Measurements from ENCODE around the gene MYO19.
"Not testable (repeated sequence)": the region's sequence is repeated elsewhere in the genome, so short reads cannot be mapped to it uniquely, and the experiment has no call there.

The MYO19 gene

DNA sequence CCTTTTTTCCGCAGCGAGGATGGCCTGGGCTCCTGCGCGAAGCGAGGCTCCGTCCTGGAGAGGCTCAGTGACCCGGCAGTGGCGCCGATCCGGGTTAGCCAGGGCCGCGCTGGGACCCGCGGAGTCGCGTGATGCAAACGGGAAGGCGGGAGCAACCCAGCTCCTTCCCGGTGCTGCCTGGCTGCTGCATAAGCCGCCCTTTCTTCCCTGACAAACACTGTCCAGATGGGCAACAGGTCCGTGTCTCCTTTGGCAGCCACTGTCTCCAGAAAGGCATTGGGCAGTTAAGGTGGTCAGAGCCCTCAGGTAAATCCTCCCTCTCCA is 69.9 kb downstream of the MYO19 start:
- DNase-seq (ENCODE audit: low read depth in 2 of 2), result no peak

DNA sequence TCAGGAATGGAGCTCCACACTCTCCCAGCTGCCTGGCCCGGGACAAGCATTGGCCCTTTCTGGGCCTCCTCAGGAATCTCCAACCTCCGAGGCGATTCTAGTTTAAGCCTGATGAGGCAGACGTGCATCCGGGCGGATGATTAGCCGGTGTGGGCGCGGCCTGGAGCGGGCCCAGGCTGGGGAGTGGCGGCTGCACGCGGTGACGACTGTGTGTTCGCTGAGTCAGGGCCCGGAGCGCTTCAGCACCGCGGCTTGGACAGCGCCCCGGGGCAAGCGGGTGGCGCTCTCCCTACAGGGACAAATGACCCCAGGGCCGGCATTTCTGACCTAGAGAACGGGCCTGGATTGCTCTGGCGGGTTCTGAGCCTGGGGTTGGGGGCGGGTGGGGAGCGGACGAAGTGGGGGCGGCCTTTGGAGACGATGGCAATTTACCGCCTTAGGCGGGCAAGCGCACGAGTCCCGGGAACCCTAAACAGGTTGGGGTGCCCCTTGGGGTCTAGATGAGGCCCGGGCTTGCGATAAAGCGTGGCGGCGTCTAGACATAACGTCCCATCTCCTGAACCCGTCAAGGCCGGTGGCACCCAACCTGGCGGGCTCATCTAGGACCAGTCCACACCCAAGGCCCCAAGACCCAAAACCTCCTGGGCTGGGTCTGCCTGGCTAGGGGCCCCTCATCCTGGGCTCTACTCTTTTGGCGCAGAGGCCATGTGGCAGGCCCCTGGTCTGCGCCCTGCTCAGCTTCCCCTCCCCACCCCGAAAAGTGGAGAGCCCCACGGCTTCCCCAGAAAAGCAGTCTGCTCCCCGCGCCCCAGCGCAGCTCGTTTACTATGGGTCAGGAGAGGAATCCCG is 70.5 kb downstream of the MYO19 start:
- peak; percentile 23 to 37 for DNase-seq (ENCODE audit: low read depth in 2 of 2)

DNA sequence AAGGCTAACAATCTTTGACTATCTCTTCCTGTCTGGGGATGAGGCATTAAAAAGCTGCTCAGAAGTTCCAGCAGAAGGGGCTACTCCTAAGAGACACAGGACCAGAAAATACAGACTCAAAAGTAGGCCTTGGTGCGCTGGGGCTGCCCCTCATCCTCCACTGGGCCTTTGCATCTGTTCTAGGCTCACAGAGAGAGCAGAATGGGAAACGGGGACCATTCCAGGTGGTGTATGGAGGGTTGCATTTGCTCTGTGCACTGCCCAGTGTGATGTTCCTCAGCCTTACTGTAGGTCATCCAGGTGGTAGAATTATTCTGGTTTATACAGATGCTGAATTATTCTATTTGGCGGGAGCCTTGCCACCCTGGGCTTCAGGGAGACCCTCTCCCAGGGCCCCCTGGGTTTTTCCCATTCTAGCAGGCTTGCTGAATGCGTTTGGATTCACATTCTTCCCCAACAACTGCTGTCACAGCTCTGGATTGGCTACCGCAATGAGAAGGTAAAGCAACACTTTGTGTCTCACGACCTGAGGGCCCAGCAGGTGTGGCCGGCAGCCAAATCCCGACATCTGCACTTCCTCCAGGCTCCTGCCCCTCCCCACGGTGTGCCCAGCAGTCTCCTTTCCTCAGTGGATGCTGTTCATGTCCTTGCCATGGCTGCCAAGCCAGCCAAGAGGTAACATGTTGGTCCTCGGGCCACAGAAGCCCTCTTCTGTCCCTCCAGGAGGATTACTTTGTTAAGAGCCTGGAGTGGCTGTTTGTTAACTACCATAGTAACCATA is 73.1 kb downstream of the MYO19 start:
- DNase-seq (ENCODE audit: low read depth in 2 of 2), result no peak

DNA sequence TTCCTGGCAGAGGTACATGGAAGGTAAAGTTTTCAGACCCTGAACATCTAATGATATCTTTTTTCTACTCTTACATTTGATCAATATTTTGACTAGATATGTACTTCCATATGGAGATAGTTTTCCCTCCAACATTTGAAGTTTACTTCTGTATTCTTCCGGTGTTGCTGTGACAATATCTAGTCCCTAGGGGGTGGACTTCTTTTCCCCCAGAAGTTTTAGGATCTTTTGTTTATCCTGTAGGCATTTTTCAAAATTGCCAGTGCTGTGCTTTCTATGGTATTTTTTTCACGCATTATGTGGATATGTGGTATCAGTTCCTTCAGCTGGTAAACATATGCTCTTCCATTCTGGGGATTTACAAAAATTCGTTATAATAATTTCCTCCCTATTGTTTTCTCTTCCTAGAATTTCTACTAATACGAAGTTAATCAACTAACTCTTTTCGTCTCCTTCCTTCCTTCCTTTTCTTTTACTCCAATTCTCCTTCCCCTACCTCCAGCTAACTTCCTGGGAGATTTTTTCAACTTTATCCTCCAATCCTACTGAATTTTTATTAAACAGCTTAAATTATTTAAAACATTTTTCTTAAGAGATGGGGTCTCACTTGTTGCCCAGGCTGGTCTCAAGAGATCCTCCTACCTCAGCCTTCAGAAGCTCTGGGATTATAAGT is 74.3 kb downstream of the MYO19 start:
- no peak for DNase-seq (ENCODE audit: low read depth in 2 of 2)

DNA sequence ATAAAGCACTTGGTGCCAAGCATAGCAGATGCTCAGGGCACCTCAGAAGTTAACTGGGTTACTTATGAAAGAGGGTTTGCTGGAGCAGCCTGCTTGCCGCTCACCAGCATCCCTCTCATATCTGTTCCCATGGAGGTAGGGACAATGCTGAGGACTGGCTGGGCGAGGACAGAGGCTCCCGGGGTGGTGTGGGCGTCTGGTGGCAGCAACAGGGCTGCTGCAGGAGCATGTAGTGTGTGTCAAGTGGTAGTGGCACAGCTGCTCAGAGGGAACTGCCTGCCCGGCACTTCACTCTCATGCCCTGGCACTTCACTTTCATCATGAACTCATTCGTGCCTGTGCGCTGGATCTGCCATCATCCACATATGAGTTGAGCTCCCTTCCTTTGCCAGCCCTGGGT is 75.1 kb downstream of the MYO19 start:
- no peak for DNase-seq (ENCODE audit: low read depth in 2 of 2)

DNA sequence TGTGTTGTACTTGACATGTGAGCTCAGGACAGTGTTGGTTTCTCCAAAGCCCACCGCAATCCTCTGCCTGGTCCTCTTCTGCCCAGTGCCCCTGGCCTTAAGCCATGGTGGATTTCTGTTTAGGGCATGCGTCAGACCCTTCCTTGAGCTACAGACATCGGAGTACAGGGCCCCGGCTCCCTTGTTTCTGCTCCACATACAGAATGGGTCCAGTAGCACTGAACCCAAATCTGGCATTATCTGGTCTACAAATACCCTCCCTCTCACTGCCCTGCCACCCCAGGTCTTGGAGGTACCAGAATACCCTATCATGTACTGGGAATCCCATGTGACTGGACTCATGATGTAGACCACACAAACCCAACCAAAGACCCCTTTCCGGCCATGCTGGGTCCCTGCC is 75.6 kb downstream of the MYO19 start:
- DNase-seq (ENCODE audit: low read depth in 2 of 2), result no peak

DNA sequence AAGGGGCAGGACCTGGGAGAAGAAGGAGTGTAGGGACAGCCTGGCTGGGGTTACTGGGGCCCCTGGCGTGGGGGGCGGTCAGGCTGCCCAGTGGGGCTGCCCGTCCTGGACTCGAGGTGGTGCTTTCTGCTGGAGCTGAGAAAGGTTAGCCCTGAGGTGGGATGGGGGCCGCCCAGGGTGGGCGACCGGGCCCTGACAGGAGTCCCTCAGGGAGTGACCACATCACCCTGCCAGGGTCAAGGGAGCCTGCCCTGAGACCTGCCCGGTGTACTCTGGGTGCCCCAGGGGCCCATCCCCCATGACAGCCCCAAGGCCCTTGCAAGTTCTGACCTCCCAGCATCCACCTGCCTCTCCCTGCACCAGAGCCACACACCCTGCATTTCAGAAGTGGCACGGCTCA is 77.0 kb downstream of the MYO19 start:
- DNase-seq (ENCODE audit: low read depth in 2 of 2), result not testable (repeated sequence)

DNA sequence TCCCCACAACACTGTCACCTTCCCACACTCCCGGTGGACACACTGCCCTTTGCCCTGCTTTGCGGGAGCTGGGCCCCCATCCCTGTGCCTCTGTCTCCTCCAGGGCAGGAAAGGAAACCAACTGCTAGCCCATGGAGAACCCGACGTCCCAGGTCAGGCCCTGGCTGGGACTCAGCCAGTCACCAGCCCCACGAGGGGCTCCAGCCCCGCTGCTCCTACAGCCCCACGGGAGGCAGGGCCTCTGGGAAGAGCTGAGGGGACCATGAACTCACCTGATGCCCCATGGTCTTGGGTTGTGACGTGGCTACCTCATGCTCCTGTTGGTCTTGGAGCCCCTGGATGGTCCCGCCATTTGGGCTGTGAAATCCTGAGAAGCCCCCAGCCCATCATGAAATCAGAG is 81.8 kb downstream of the MYO19 start:
- not testable (repeated sequence) for DNase-seq (ENCODE audit: low read depth in 2 of 2)

DNA sequence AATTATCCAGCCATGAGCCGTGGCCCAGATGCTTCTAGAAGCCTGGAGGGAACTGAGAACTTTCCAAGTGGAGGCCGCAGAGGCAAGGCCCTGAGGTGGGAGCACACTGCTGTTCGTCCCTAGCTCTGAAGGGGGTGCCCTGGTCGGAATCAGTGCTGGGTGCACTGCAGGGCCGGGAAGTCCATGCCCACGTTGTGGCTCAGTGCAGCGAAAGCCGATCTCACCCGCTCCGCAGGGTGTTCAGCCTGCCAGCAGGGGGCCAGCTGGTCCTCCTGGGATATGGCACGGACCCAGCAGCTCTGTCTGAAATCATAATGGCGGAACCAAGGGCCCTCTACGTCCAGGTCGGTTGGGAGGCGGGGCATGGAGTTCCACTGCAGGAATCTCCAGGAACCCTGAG is 84.7 kb downstream of the MYO19 start:
- not testable (repeated sequence) for DNase-seq (ENCODE audit: low read depth in 2 of 2)

Measured in activated CD4-positive, alpha-beta T cell treated with anti-CD3 and anti-CD28 coated beads for 24 hours (primary cell).